ENCODE results near the gene PPP2R2C. TPM values are rescaled to one million over a fixed set of nuclear protein-coding genes. Genes with fewer than 3 reads are reported as not detected.

The PPP2R2C gene
- total RNA-seq, 1 donor from 2014 or later = not detected

- no peak overlapping the region for H3K4me3 Mint-ChIP-seq (ENCODE audit: unreplicated experiment)
- H3K4me1 Mint-ChIP-seq (ENCODE audit: unreplicated experiment) = no peaks in the 10 kb centered on the region
- H3K36me3 Mint-ChIP-seq (ENCODE audit: unreplicated experiment) = no peaks in the 10 kb centered on the region
- peaks cover 48% of the 10 kb centered on the region for H3K27me3 Mint-ChIP-seq (ENCODE audit: unreplicated experiment)
- DNase-seq (ENCODE audit: extremely low spot score, unreplicated experiment) = no peak
- no peak overlapping the region for H3K27ac Mint-ChIP-seq (ENCODE audit: unreplicated experiment)
- H3K9me3 Mint-ChIP-seq (ENCODE audit: unreplicated experiment) = no peaks in the 10 kb centered on the region
- TF ChIP-seq CTCF (IDR thresholded peaks at IDR 0.05) = no peak
These were observed 4.5 kb upstream of the PPP2R2C start for GRCh38 chr4:6476893-6477292.

- H3K36me3 Mint-ChIP-seq (ENCODE audit: unreplicated experiment) = no peaks in the 10 kb centered on the region
- no peak overlapping the region for H3K4me3 Mint-ChIP-seq (ENCODE audit: unreplicated experiment)
- TF ChIP-seq CTCF (IDR thresholded peaks at IDR 0.05) = no peak
- peaks cover 44% of the 10 kb centered on the region for H3K27me3 Mint-ChIP-seq (ENCODE audit: unreplicated experiment)
- peaks cover 2% of the 10 kb centered on the region for H3K4me1 Mint-ChIP-seq (ENCODE audit: unreplicated experiment)
- H3K27ac Mint-ChIP-seq (ENCODE audit: unreplicated experiment) = no peak overlapping the region
- DNase-seq (ENCODE audit: extremely low spot score, unreplicated experiment) = peak; percentile 73
- H3K9me3 Mint-ChIP-seq (ENCODE audit: unreplicated experiment) = no peaks in the 10 kb centered on the region
These were observed 3.1 kb upstream of the PPP2R2C start for GRCh38 chr4:6475492-6476020.

- Mint-ChIP-seq H3K36me3 (ENCODE audit: unreplicated experiment) (no peaks in the 10 kb centered on the region), H3K4me1 (ENCODE audit: unreplicated experiment) (peaks cover 5% of the 10 kb centered on the region), H3K27ac (ENCODE audit: unreplicated experiment) (no peak overlapping the region), H3K4me3 (ENCODE audit: unreplicated experiment) (no peak overlapping the region), H3K27me3 (ENCODE audit: unreplicated experiment) (peaks cover 47% of the 10 kb centered on the region), H3K9me3 (ENCODE audit: unreplicated experiment) (no peaks in the 10 kb centered on the region)
- DNase-seq (ENCODE audit: extremely low spot score, unreplicated experiment) = peak; percentile 59
- TF ChIP-seq CTCF (IDR thresholded peaks at IDR 0.05) = no peak
These were observed 2.5 kb upstream of the PPP2R2C start for GRCh38 chr4:6474705-6475457.

GRCh38 chr4:6474053-6474568 is 1.7 kb upstream of the PPP2R2C start:
- peaks cover 51% of the 10 kb centered on the region for H3K27me3 Mint-ChIP-seq (ENCODE audit: unreplicated experiment)

More at GRCh38 chr4:6474053-6474568, 1.7 kb upstream of the PPP2R2C start:
- peaks cover 5% of the 10 kb centered on the region for H3K4me1 Mint-ChIP-seq (ENCODE audit: unreplicated experiment)
- H3K9me3 Mint-ChIP-seq (ENCODE audit: unreplicated experiment) = no peaks in the 10 kb centered on the region
- H3K4me3 Mint-ChIP-seq (ENCODE audit: unreplicated experiment) = no peak overlapping the region
- peak; percentile 76 for DNase-seq (ENCODE audit: extremely low spot score, unreplicated experiment)
- peak; percentile 24 for TF ChIP-seq CTCF (IDR thresholded peaks at IDR 0.05)
- no peak overlapping the region for H3K27ac Mint-ChIP-seq (ENCODE audit: unreplicated experiment)
- no peaks in the 10 kb centered on the region for H3K36me3 Mint-ChIP-seq (ENCODE audit: unreplicated experiment)
